GM12865 (cell line): ENCODE measurements around the gene COTL1.

Source experiments
- DNase-seq: peaks from one replicate; pipeline ENCODE4 v3.0.0; 2010; ENCODE audit warnings: low read depth
- H3K4me3 ChIP-seq: 2 replicates; pipeline ENCODE4 v1.5.1; 2011; ENCODE audit warnings: mild to moderate bottlenecking, low read depth, low read length, control low read depth
- CTCF ChIP-seq: IDR thresholded peaks from 2 replicates; pipeline ENCODE4 v1.5.1; 2011; ENCODE audit warnings: low read length, control low read depth, low read depth, inconsistent platforms; ENCODE audit not compliant: insufficient read depth; ENCODE audit errors: missing control alignments

Gene COTL1

GRCh38 chr16:84547546-84548061 lies 70.3 kb downstream of the COTL1 start:
- no peak overlapping the region for H3K4me3 ChIP-seq
- TF ChIP-seq CTCF, result no peak
- DNase-seq, result no peak

GRCh38 chr16:84546669-84547545 lies 71.0 kb downstream of the COTL1 start:
- DNase-seq, result no peak
- no peak for TF ChIP-seq CTCF
- H3K4me3 ChIP-seq, result no peak overlapping the region

DNA sequence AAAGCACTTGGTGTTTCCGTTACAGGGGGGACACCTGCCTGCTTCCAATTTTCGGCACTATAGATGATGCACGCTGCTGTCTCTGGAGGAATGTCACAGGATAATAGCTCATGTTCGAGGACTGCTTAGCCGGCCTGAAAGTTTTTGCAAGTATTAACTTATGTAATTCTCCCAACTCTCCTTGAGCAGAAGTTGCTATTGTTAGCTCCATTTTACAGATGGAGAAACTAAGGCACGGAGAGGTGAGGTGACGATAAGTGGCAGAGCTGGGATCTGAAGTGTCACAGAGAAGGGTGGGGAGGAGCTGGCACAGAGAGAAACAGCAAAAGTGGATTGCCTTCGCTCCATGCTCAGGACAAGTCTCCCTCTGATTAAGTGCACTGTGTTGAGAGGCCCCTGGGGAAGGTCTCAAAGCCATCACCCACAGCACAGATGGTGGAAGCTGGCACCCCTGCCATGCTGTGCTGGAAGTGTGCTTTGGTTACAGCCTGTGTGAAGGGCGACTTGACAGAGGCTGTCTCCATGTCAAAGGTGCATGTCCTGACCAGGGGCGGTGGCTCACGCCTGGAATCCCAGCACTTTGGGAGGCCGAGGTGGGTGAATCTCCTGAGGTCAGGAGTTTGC lies 72.7 kb downstream of the COTL1 start:
- no peak for TF ChIP-seq CTCF

DNA sequence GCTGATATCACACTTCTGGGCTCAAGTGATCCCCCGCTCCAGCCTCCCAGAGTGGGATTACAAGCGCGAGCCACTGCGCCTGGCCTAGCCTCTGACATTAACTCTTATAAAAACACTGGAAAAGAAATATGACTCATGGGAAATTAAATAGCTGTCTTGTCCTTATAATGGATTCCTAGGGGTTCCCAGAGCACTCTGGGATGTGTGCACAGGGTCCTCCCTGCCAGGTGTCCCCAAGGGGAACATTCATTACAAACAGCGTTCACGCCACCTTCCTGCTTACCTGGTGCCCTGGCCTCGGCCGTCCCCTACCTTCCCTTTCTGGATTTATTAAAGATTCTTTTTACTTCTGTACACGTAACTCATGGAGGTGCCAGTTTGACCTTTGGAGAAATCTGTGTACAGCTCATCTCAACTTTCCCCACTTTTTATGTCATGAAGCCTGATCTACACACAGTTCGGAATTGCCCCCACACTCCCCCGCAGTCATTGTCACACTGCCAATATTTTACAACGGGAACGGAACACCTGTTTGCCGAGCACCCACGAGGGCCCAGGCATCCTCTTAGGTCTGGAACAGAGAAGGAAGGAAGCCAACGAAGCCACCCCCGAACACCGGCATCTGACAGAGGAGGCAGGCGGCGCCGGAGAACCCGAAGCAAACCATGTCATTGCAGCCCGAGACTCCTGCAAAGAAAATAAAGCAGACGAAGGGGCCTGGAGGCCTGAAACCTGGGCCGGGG lies 73.7 kb downstream of the COTL1 start:
- no peak overlapping the region for H3K4me3 ChIP-seq

More for the DNA sequence above, 72.7 kb downstream of the COTL1 start:
- DNase-seq, result no peak
- no peak overlapping the region for H3K4me3 ChIP-seq

DNA sequence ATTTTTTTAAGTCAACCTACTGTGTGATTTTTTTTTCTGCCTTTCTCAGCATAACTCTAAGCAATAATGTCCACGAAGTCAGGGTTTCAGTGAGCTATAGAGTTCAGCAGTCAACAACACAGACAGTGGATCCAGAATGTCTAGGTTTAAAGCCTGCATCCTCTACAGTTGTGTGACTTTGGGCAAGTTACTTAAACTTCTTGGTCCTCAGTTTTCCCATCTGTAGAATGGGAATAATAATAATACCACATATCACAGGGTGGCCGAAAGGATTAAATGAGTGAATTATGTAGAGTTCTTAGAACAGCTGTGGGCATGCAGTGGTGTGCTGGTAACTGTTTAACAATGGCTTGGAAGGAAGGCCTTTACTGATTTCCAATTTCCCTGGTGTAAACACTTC lies 74.6 kb downstream of the COTL1 start:
- TF ChIP-seq CTCF, result no peak
- no peak overlapping the region for H3K4me3 ChIP-seq
- no peak for DNase-seq

More for the DNA sequence above, 73.7 kb downstream of the COTL1 start:
- no peak for DNase-seq
- TF ChIP-seq CTCF, result no peak

GRCh38 chr16:84541999-84542817 lies 75.7 kb downstream of the COTL1 start:
- no peak overlapping the region for H3K4me3 ChIP-seq
- TF ChIP-seq CTCF, result no peak
- no peak for DNase-seq
